Adrenal gland (tissue), 12 donors: ENCODE results near the gene ADAMTS17. TPM values are rescaled to one million over a fixed set of nuclear protein-coding genes. Genes with fewer than 3 reads are reported as not detected.

Source experiments
- DNase-seq, 7 donors: peaks; one replicate each; pipeline ENCODE4 v3.0.0-alpha.2; 2019 to 2020
- H3K27ac ChIP-seq, 5 donors: fragments of 200-600 bp; sonication (generic) in 4 of 5; 1 replicate in 3 of 5; 2 replicates in 2 of 5; pipeline versions ENCODE4 v1.5.1 to v1.8.0; 2016 to 2020; ENCODE audit warnings: mild to moderate bottlenecking in 1 of 5
- H3K27me3 ChIP-seq: fragments of 200-600 bp; 2 replicates; pipeline ENCODE4 v1.8.0; 2021
- H3K36me3 ChIP-seq, 2 donors: fragments of 200-600 bp; replicated peaks in 1 of 2; 1 replicate in 1 of 2; 2 replicates in 1 of 2; pipeline versions ENCODE4 v1.5.1 to v1.8.0; 2018 to 2022
- H3K4me1 ChIP-seq, 2 donors: fragments of 200-600 bp; replicated peaks in 1 of 2; 1 replicate in 1 of 2; 2 replicates in 1 of 2; pipeline versions ENCODE4 v1.5.1 to v1.8.0; 2018 to 2021
- H3K4me3 ChIP-seq, 4 donors: fragments of 200-600 bp; sonication (generic) in 3 of 4; one replicate each; pipeline ENCODE4 v1.5.1; 2016 to 2018
- H3K9me3 ChIP-seq, 3 donors: fragments of 200-600 bp; sonication (generic) in 1 of 3; replicated peaks in 1 of 3; 1 replicate in 2 of 3; 2 replicates in 1 of 3; pipeline versions ENCODE4 v1.5.1 to v1.8.0; 2016 to 2021
- POLR2A ChIP-seq, 2 donors: fragments of 450-650 bp; IDR thresholded peaks; one replicate each; pipeline ENCODE4 v1.6.1; 2017; ENCODE audit warnings: antibody characterized with exemption in 2 of 2, mild to moderate bottlenecking in 2 of 2, moderate library complexity in 1 of 2
- WGBS, 4 donors: extraction: QIAGEN DNeasy Blood & Tissue Kit in 2 of 4; methylation state at CpG; one replicate each; pipeline versions ENCODE4 v1.1.5 to v1.1.7; 2013 to 2017; 5-methylcytosine and 5-hydroxymethylcytosine counted together
- intact Hi-C, 2 donors: fragments of 100-400 bp; cut with DNase I; formaldehyde crosslinking; loops; one replicate each; pipeline versions ENCODE4 v1.14.1 to v1.15.0; 2022 to 2023
- polyA plus RNA-seq, 3 donors: library from polyadenylated mRNA; stranded (reverse); fragments of 200-250 nt in 2 of 3; fragments of 350-450 nt in 1 of 3; fragmentation: Illumina TruSeq in 1 of 3; extraction: RNeasy Lipid Tissue Mini Kit (QIAGEN cat#74804) in 1 of 3; gene quantifications; one replicate each; pipeline ENCODE4 v1.2.3, GENCODE V29; 2013 to 2014
- total RNA-seq, 9 donors: library from RNA; depleted of rRNA in 4 of 9; stranded (reverse); fragments of >200 nt in 4 of 9; fragments of 120-200 nt in 1 of 9; fragmentation: NEBNext Ultra II Directional in 1 of 9; extraction: Animal tissue kit (Norgen Biotek cat#: 25700) in 1 of 9; gene quantifications; one replicate each; pipeline versions ENCODE4 v1.1.0 to v1.2.4, GENCODE V29; 2013 to 2023
- TF ChIP-seq, protein P1 (sequence below), 6 experiments: fragments of 450-650 bp in 4 of 6; fragments of 200-600 bp in 2 of 6; sonication (generic) in 1 of 6; IDR thresholded peaks; 1 replicate in 5 of 6; 2 replicates in 1 of 6; pipeline versions ENCODE4 v1.5.1 to v1.8.0; 2016 to 2021; ENCODE audit warnings: antibody characterized with exemption in 6 of 6, mild to moderate bottlenecking in 2 of 6, moderate library complexity in 1 of 6
- donor health status: healthy with polysubstance abuse.
- donor health status: Bipolar disorder and iron deficiency.
- donor health status: DM: yes; HTN: yes; CAD: no.
- donor health status: DM: no; HTN: no; CAD: no.
- donor health status: DM: no; HTN: no; CAD: no.
- donor health status: DM: yes; HTN: yes; CAD: no.

Gene ADAMTS17
- total and polyA plus RNA-seq, 12 donors: 0.51 to 14.8 (median 2.9) TPM

DNA sequence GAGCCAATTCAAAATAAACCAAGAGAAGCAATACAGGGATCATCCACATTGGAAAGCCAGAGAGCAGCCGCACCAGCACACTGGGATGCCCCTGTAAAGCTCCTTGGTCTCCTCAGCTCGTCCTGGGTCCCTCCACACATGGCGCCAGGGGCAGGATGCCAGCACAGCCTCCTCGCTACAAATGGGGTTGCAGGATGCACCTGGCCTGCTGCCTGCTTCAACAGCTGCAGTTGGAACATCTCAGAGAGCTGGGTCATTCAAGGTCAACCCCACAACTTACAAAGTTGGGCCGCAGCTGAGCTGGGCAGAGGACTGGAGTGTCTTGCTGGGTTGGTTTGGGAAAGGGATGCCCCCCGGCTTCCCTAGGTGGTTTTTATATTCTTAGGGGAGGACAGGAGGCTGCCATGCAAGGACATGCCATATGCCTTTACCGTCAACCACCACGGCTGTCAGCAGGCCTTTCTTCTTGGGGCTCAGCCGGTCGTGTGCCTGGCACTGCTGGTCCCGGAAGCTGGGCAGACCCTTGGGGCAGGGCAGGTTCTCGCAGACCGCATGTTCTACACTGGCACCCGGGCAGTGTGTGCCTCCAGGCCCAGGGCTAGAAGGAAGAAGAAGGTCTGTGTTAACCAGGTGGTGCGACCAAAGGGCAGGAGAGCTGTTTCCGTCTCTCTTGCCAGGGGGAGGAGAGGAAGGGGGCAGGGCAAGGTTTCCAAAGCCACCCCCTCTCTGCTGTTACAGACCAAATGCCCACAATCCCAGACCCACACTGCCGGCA is 225.2 kb downstream of the ADAMTS17 start:
- intact Hi-C loops: loop anchor here (10.0 kb wide), 2 partner anchors 142 to 152 kb away; no protein-coding TSS in a partner anchor
- 85 to 92% (median 86%) methylated on average over 9 to 17 of the region's 17 CpGs for WGBS, 4 donors
- no peaks in the 10 kb centered on the region for H3K36me3 ChIP-seq
- peaks cover 0 to 12% (median 0%) of the 10 kb centered on the region in 3 donors for H3K9me3 ChIP-seq
- no peak for TF ChIP-seq POLR2A (IDR thresholded peaks at IDR 0.05)
- TF ChIP-seq, protein P1, sequence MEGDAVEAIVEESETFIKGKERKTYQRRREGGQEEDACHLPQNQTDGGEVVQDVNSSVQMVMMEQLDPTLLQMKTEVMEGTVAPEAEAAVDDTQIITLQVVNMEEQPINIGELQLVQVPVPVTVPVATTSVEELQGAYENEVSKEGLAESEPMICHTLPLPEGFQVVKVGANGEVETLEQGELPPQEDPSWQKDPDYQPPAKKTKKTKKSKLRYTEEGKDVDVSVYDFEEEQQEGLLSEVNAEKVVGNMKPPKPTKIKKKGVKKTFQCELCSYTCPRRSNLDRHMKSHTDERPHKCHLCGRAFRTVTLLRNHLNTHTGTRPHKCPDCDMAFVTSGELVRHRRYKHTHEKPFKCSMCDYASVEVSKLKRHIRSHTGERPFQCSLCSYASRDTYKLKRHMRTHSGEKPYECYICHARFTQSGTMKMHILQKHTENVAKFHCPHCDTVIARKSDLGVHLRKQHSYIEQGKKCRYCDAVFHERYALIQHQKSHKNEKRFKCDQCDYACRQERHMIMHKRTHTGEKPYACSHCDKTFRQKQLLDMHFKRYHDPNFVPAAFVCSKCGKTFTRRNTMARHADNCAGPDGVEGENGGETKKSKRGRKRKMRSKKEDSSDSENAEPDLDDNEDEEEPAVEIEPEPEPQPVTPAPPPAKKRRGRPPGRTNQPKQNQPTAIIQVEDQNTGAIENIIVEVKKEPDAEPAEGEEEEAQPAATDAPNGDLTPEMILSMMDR (IDR thresholded peaks at IDR 0.05): no peak
- DNase-seq: peak; percentile 31 to 67 (median 58)
- H3K4me3 ChIP-seq: no peak overlapping the region
- no peaks in the 10 kb centered on the region for H3K27me3 ChIP-seq
- no peak overlapping the region for H3K27ac ChIP-seq
- H3K4me1 ChIP-seq: peaks cover 4 to 29% of the 10 kb centered on the region in 2 donors

DNA sequence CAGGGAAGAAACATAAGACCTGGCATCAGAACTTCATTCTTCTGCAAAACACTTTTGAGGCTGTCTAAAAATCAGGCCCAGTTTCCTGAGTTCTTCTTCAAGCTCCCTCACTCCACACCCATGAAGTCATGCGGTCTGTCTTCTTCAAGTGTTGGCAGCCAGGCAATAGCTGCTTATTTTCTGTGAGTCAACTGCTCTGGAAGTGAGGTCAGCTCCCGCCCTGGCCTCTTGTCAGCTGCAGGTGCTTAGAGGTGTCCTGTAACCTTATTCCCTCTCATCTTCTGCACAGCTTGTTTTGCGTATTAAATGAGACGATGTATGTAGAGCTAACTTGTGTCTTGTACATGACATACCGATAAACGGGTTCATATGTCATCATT is 226.1 kb downstream of the ADAMTS17 start:
- WGBS, 4 donors: 94 to 97% (median 96%) methylated on average over 6 of the region's 6 CpGs
- H3K27ac ChIP-seq: no peak overlapping the region
- TF ChIP-seq POLR2A (IDR thresholded peaks at IDR 0.05): no peak
- TF ChIP-seq, protein P1 (IDR thresholded peaks at IDR 0.05): no peak
- H3K27me3 ChIP-seq: no peaks in the 10 kb centered on the region
- H3K4me3 ChIP-seq: no peak overlapping the region
- peaks cover 13 to 38% of the 10 kb centered on the region in 2 donors for H3K4me1 ChIP-seq
- H3K36me3 ChIP-seq: no peaks in the 10 kb centered on the region
- no peak for DNase-seq
- H3K9me3 ChIP-seq: peaks cover 0 to 3% (median 0%) of the 10 kb centered on the region in 3 donors
- intact Hi-C loops: loop anchor here (10.0 kb wide), 2 partner anchors 141 to 151 kb away; no protein-coding TSS in a partner anchor

DNA sequence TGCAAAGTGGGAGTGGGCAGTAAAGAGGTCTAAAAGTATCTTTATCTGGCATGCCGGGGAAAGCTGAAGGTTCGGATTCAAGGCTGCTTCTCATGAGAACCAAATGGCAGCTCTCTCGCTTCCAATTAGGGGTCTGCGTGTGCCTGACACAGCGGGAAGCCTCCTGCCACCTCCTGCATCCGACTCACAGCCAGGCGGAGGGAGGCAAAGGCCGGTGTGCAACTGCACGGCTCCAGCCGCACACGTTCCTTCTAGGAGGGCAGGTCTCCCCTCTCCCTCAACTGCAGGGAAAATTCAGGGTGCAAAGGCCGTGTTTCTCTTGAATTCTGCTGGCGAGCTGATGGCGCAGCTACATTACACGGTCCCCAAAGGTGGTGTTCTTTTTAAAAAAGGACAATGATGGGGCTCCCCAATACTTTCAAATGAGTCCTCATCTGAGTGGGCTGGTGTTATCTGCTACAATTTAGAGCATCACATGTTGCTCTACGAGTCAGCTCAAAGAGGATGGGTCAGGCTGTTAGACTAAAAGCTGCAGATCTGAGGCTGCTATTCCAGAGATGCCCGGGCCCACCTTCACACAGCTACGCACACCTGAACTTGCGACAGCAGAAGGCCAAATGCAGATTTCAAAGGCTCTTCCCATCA is 226.6 kb downstream of the ADAMTS17 start:
- Histone ChIP-seq H3K4me1 (peaks cover 14 to 40% of the 10 kb centered on the region in 2 donors), H3K36me3 (no peaks in the 10 kb centered on the region), H3K27me3 (no peaks in the 10 kb centered on the region), H3K4me3 (no peak overlapping the region), H3K9me3 (no peaks in the 10 kb centered on the region), H3K27ac (peak overlapping the region in 3 of 5 donors; percentile 70 to 90 (median 83))
- intact Hi-C loops: loop anchor here (10.0 kb wide), 2 partner anchors 140 to 150 kb away; no protein-coding TSS in a partner anchor
- 88 to 98% (median 89%) methylated on average over 9 to 19 of the region's 19 CpGs for WGBS, 4 donors
- DNase-seq: no peak
- no peak for TF ChIP-seq POLR2A (IDR thresholded peaks at IDR 0.05)
- TF ChIP-seq, protein P1 (IDR thresholded peaks at IDR 0.05): no peak

DNA sequence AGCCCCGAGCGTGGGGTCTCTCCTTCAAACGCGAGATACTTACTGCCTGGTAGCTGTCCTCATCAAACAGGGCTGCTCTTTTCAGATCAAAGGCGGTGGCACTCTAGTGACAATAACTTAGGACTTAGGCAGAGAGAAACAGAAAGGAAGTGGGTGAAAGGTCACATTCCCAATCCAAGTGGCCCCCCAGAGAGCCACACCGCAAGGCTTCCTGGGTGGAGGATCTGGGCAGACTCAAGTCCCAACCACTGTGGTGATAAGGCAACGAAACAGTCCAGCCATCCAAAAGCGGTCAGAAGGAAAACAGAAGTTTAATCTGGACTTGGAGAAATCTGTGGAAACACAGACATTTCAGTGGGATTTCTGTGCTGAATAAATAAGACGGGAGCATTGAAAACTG is 227.2 kb downstream of the ADAMTS17 start:
- TF ChIP-seq POLR2A (IDR thresholded peaks at IDR 0.05): no peak
- TF ChIP-seq, protein P1 (IDR thresholded peaks at IDR 0.05): no peak
- DNase-seq: peak in 3 of 7 donors; percentile 21 to 33 (median 24)
- 52 to 64% (median 60%) methylated on average over 9 of the region's 9 CpGs for WGBS, 4 donors
- no peaks in the 10 kb centered on the region for H3K36me3 ChIP-seq
- peaks cover 14 to 40% of the 10 kb centered on the region in 2 donors for H3K4me1 ChIP-seq
- peak overlapping the region in 4 of 5 donors; percentile 40 to 90 (median 76) for H3K27ac ChIP-seq
- intact Hi-C loops: loop anchor here (10.0 kb wide), 2 partner anchors 140 to 150 kb away; no protein-coding TSS in a partner anchor
- H3K27me3 ChIP-seq: no peaks in the 10 kb centered on the region
- H3K9me3 ChIP-seq: no peaks in the 10 kb centered on the region
- no peak overlapping the region for H3K4me3 ChIP-seq
